ENCODE results near the gene RASAL2. TPM values are rescaled to one million over a fixed set of nuclear protein-coding genes. Genes with fewer than 3 reads are reported as not detected.

The RASAL2 gene
- total and polyA plus RNA-seq, 2 experiments from 2014 or later = 16.0 to 42.2 TPM

- Histone ChIP-seq H3K27me3 (ENCODE audit: insufficient read depth) (no peaks in the 10 kb centered on the region), H3F3A (replicated peaks; ENCODE audit: low read depth) (no peaks in the 10 kb centered on the region; the same call in 1 of the 2 replicates), H3K9me2 (ENCODE audit: insufficient read depth) (no peaks in the 10 kb centered on the region; the same call in 1 of the 2 replicates), H3K4me2 (no peak overlapping the region), H3K4me3 (no peak overlapping the region), H2AFZ (peak overlapping the region; percentile 56; the same call in 1 of the 2 replicates), H4K20me1 (replicated peaks; ENCODE audit: insufficient read depth) (no peaks in the 10 kb centered on the region), H3K36me3 (ENCODE audit: insufficient read depth) (no peaks in the 10 kb centered on the region), H3K79me2 (replicated peaks; ENCODE audit: insufficient read depth) (no peaks in the 10 kb centered on the region), H3K4me1 (ENCODE audit: insufficient read depth) (no peaks in the 10 kb centered on the region; the same call in 1 of the 2 replicates), H3K27ac (ENCODE audit: low read depth) (no peak overlapping the region)
- DNase-seq (ENCODE audit: low spot score) (peak; percentile 61), ATAC-seq (peak; percentile 39)
- Mint-ChIP-seq H3K27ac (no peak overlapping the region), H3K4me3 (no peak overlapping the region), H3K36me3 (ENCODE audit: low read depth) (no peaks in the 10 kb centered on the region), H3K9me3 (no peaks in the 10 kb centered on the region; the same call in 2 of the 3 replicates), H3K4me1 (peaks cover 20% of the 10 kb centered on the region), H3K27me3 (ENCODE audit: insufficient read depth, low read depth, poor library complexity) (peaks cover 2% of the 10 kb centered on the region)
- TF ChIP-seq EZH2phosphoT487 (IDR thresholded peaks at IDR 0.05; ENCODE audit: unreplicated experiment) = no peak
Observed at GRCh38 chr1:178498896-178499675, 405.2 kb downstream of the RASAL2 start.

GRCh38 chr1:178500091-178500770 lies 406.3 kb downstream of the RASAL2 start:
- Histone ChIP-seq H3K27ac (ENCODE audit: low read depth) (no peak overlapping the region), H3K4me3 (no peak overlapping the region), H3K36me3 (ENCODE audit: insufficient read depth) (no peaks in the 10 kb centered on the region), H2AFZ (peak overlapping the region; percentile 40; the same call in 1 of the 2 replicates), H3F3A (replicated peaks; ENCODE audit: low read depth) (no peaks in the 10 kb centered on the region; the same call in 1 of the 2 replicates), H3K27me3 (ENCODE audit: insufficient read depth) (no peaks in the 10 kb centered on the region), H3K79me2 (replicated peaks; ENCODE audit: insufficient read depth) (no peaks in the 10 kb centered on the region), H3K4me2 (no peak overlapping the region), H4K20me1 (replicated peaks; ENCODE audit: insufficient read depth) (no peaks in the 10 kb centered on the region), H3K4me1 (ENCODE audit: insufficient read depth) (no peaks in the 10 kb centered on the region; the same call in 1 of the 2 replicates), H3K9me2 (ENCODE audit: insufficient read depth) (no peaks in the 10 kb centered on the region; the same call in 1 of the 2 replicates)
- Mint-ChIP-seq H3K36me3 (ENCODE audit: low read depth) (no peaks in the 10 kb centered on the region), H3K27ac (0 out of 2 replicates have a peak overlapping the region, but pooled peaks have one; percentile 9), H3K4me3 (no peak overlapping the region), H3K9me3 (no peaks in the 10 kb centered on the region; the same call in 2 of the 3 replicates), H3K27me3 (ENCODE audit: insufficient read depth, low read depth, poor library complexity) (peaks cover 4% of the 10 kb centered on the region), H3K4me1 (peaks cover 17% of the 10 kb centered on the region)
- ATAC-seq (peak; percentile 51), DNase-seq (ENCODE audit: low spot score) (peak; percentile 66)
- peak; percentile 18 to 40; a peak in 3 of 4 replicates for TF ChIP-seq CTCF (conservative IDR thresholded peaks at IDR 0.05; ENCODE audit: low read depth in 2 of 2)
- TF ChIP-seq CREB1 (CRISPR knock-in tag; IDR thresholded peaks at IDR 0.05; ENCODE audit: low read depth) = no peak
- TF ChIP-seq, protein P1, sequence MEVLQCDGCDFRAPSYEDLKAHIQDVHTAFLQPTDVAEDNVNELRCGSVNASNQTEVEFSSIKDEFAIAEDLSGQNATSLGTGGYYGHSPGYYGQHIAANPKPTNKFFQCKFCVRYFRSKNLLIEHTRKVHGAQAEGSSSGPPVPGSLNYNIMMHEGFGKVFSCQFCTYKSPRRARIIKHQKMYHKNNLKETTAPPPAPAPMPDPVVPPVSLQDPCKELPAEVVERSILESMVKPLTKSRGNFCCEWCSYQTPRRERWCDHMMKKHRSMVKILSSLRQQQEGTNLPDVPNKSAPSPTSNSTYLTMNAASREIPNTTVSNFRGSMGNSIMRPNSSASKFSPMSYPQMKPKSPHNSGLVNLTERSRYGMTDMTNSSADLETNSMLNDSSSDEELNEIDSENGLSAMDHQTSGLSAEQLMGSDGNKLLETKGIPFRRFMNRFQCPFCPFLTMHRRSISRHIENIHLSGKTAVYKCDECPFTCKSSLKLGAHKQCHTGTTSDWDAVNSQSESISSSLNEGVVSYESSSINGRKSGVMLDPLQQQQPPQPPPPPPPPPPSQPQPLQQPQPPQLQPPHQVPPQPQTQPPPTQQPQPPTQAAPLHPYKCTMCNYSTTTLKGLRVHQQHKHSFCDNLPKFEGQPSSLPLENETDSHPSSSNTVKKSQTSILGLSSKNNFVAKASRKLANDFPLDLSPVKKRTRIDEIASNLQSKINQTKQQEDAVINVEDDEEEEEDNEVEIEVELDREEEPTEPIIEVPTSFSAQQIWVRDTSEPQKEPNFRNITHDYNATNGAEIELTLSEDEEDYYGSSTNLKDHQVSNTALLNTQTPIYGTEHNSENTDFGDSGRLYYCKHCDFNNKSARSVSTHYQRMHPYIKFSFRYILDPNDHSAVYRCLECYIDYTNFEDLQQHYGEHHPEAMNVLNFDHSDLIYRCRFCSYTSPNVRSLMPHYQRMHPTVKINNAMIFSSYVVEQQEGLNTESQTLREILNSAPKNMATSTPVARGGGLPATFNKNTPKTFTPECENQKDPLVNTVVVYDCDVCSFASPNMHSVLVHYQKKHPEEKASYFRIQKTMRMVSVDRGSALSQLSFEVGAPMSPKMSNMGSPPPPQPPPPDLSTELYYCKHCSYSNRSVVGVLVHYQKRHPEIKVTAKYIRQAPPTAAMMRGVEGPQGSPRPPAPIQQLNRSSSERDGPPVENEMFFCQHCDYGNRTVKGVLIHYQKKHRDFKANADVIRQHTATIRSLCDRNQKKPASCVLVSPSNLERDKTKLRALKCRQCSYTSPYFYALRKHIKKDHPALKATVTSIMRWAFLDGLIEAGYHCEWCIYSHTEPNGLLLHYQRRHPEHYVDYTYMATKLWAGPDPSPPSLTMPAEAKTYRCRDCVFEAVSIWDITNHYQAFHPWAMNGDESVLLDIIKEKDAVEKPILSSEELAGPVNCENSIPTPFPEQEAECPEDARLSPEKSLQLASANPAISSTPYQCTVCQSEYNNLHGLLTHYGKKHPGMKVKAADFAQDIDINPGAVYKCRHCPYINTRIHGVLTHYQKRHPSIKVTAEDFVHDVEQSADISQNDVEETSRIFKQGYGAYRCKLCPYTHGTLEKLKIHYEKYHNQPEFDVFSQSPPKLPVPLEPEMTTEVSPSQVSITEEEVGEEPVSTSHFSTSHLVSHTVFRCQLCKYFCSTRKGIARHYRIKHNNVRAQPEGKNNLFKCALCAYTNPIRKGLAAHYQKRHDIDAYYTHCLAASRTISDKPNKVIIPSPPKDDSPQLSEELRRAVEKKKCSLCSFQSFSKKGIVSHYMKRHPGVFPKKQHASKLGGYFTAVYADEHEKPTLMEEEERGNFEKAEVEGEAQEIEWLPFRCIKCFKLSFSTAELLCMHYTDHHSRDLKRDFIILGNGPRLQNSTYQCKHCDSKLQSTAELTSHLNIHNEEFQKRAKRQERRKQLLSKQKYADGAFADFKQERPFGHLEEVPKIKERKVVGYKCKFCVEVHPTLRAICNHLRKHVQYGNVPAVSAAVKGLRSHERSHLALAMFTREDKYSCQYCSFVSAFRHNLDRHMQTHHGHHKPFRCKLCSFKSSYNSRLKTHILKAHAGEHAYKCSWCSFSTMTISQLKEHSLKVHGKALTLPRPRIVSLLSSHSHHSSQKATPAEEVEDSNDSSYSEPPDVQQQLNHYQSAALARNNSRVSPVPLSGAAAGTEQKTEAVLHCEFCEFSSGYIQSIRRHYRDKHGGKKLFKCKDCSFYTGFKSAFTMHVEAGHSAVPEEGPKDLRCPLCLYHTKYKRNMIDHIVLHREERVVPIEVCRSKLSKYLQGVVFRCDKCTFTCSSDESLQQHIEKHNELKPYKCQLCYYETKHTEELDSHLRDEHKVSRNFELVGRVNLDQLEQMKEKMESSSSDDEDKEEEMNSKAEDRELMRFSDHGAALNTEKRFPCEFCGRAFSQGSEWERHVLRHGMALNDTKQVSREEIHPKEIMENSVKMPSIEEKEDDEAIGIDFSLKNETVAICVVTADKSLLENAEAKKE (CRISPR knock-in tag; IDR thresholded peaks at IDR 0.05) = no peak

All from GM23338 (cell line).